H1 (cell line): ENCODE measurements around the gene MAP4K1. TPM values are rescaled to one million over a fixed set of nuclear protein-coding genes. Genes with fewer than 3 reads are reported as not detected.

Experiments used
- CTCF ChIA-PET: fragments of 300-600 bp; sonication (Branson Sonifier 250); formaldehyde crosslinking; loops from one replicate; lab custom pipeline; 2021; ENCODE audit not compliant: partially characterized antibody; lab: Charles Lee
- POLR2A ChIA-PET: fragments of 300-600 bp; sonication (Branson Sonifier 250); formaldehyde crosslinking; loops from one replicate; lab custom pipeline; 2021; ENCODE audit warnings: inconsistent platforms; ENCODE audit not compliant: partially characterized antibody; lab: Charles Lee
- DNase-seq, 2 experiments: peaks; one replicate each; pipeline versions ENCODE4 v3.0.0 to v3.0.0-alpha.2; 2010 to 2022; ENCODE audit warnings: low spot score in 2 of 2, low read depth in 1 of 2, mixed read lengths in 1 of 2
- FAIRE-seq: peaks from 2 replicates; lab custom pipeline; 2011; peaks lifted over from hg19 to GRCh38; lab: Jason Lieb, UNC
- H2AFZ ChIP-seq: 2 replicates; pipeline ENCODE4 v1.8.1; 2012; ENCODE audit warnings: low read length, inconsistent platforms
- H2AK5ac ChIP-seq: 2 replicates; pipeline ENCODE4 v1.6.1; 2013; ENCODE audit warnings: low read depth, low read length
- H2BK120ac ChIP-seq: replicated peaks from 2 replicates; pipeline ENCODE3; 2013; ENCODE audit warnings: low read depth, low read length, inconsistent platforms
- H2BK12ac ChIP-seq: 2 replicates; pipeline ENCODE4 v1.6.1; 2013; ENCODE audit warnings: low read depth, low read length
- H2BK15ac ChIP-seq: 2 replicates; pipeline ENCODE4 v1.6.1; 2013; ENCODE audit warnings: low read length
- H2BK20ac ChIP-seq: 2 replicates; pipeline ENCODE4 v1.6.1; 2013; ENCODE audit warnings: low read length
- H2BK5ac ChIP-seq: 2 replicates; pipeline ENCODE4 v1.6.1; 2013; ENCODE audit warnings: low read depth, low read length
- H3K14ac ChIP-seq: 2 replicates; pipeline ENCODE4 v1.6.1; 2013; ENCODE audit warnings: inconsistent platforms; ENCODE audit not compliant: insufficient read length
- H3K18ac ChIP-seq: 2 replicates; pipeline ENCODE4 v1.6.1; 2013; ENCODE audit warnings: low read length; ENCODE audit errors: extremely low read depth
- H3K23ac ChIP-seq: 2 replicates; pipeline ENCODE4 v1.6.1; 2013; ENCODE audit warnings: inconsistent platforms; ENCODE audit not compliant: insufficient read length
- H3K23me2 ChIP-seq: 2 replicates; pipeline ENCODE4 v1.6.1; 2013; ENCODE audit warnings: low read depth, low read length
- H3K27ac ChIP-seq: 2 replicates; pipeline ENCODE4 v1.6.1; 2011; ENCODE audit warnings: low read depth, low read length, inconsistent platforms
- H3K27me3 ChIP-seq, 4 experiments: replicated peaks in 1 of 4; 1 replicate in 1 of 4; 2 replicates in 3 of 4; pipeline versions ENCODE4 v1.6.1 to v1.8.1; 2011 to 2013; ENCODE audit warnings: low read length in 3 of 4, mild to moderate bottlenecking in 3 of 4, inconsistent platforms in 2 of 4, mixed read lengths in 2 of 4, moderate library complexity in 1 of 4; ENCODE audit not compliant: control insufficient read depth in 3 of 4, insufficient read depth in 3 of 4; ENCODE audit errors: extremely low read depth in 1 of 4
- H3K36me3 ChIP-seq, 4 experiments: 2 replicates each; pipeline versions ENCODE4 v1.6.1 to v1.8.1; 2011 to 2013; ENCODE audit warnings: mild to moderate bottlenecking in 4 of 4, low read length in 3 of 4, moderate library complexity in 2 of 4, control low read depth in 1 of 4, inconsistent platforms in 1 of 4; ENCODE audit not compliant: insufficient read depth in 4 of 4, control insufficient read depth in 2 of 4
- H3K4ac ChIP-seq: replicated peaks from 2 replicates; pipeline ENCODE3; 2013; ENCODE audit warnings: low read length, low read depth, mixed read lengths, inconsistent platforms; ENCODE audit not compliant: insufficient read length
- H3K4me1 ChIP-seq, 4 experiments: replicated peaks in 1 of 4; 1 replicate in 1 of 4; 2 replicates in 3 of 4; pipeline versions ENCODE4 v1.6.1 to v1.8.1; 2011 to 2013; ENCODE audit warnings: low read length in 3 of 4, inconsistent platforms in 2 of 4, mixed read lengths in 1 of 4; ENCODE audit not compliant: insufficient read depth in 4 of 4, control insufficient read depth in 3 of 4
- H3K4me2 ChIP-seq, 2 experiments: 2 replicates each; pipeline versions ENCODE4 v1.6.1 to v1.8.1; 2011 to 2013; ENCODE audit warnings: low read depth in 2 of 2, low read length in 2 of 2, control low read depth in 1 of 2, inconsistent platforms in 1 of 2, mild to moderate bottlenecking in 1 of 2; ENCODE audit not compliant: insufficient read depth in 1 of 2
- H3K4me3 ChIP-seq, 4 experiments: fragments of 200-600, 300-600 bp in 1 of 4; sonication (generic), shearing (Covaris generic), sonication (Bioruptor Twin) in 1 of 4; 2 replicates each; pipeline versions ENCODE4 v1.5.1 to v1.8.1; 2011 to 2016; ENCODE audit warnings: low read length in 4 of 4, low read depth in 3 of 4, control low read depth in 2 of 4, inconsistent platforms in 2 of 4, mild to moderate bottlenecking in 2 of 4, mixed read lengths in 1 of 4, moderate library complexity in 1 of 4; ENCODE audit not compliant: insufficient read depth in 2 of 4; ENCODE audit errors: extremely low read depth in 1 of 4
- H3K56ac ChIP-seq: replicated peaks from 2 replicates; pipeline ENCODE3; 2013; ENCODE audit warnings: low read depth, mild to moderate bottlenecking, mixed read lengths, low read length, inconsistent platforms; ENCODE audit not compliant: insufficient read length
- H3K79me1 ChIP-seq: 2 replicates; pipeline ENCODE4 v1.6.1; 2013; ENCODE audit warnings: low read depth, low read length, control low read depth
- H3K79me2 ChIP-seq, 2 experiments: 2 replicates each; pipeline versions ENCODE4 v1.6.1 to v1.8.1; 2012 to 2013; ENCODE audit warnings: low read length in 2 of 2, mild to moderate bottlenecking in 2 of 2, inconsistent platforms in 1 of 2; ENCODE audit not compliant: insufficient read depth in 2 of 2, control insufficient read depth in 1 of 2
- H3K9ac ChIP-seq, 4 experiments: replicated peaks in 1 of 4; 1 replicate in 1 of 4; 2 replicates in 3 of 4; pipeline versions ENCODE4 v1.6.1 to v1.8.1; 2011 to 2013; ENCODE audit warnings: low read depth in 3 of 4, low read length in 3 of 4, control low read depth in 2 of 4, mild to moderate bottlenecking in 2 of 4, moderate library complexity in 2 of 4, inconsistent platforms in 1 of 4; ENCODE audit errors: extremely low read depth in 1 of 4
- H3K9me3 ChIP-seq, 2 experiments: 2 replicates each; pipeline versions ENCODE4 v1.6.1 to v1.8.1; 2012 to 2013; ENCODE audit warnings: mild to moderate bottlenecking in 2 of 2, moderate library complexity in 2 of 2, control low read depth in 1 of 2, inconsistent platforms in 1 of 2, low read depth in 1 of 2, low read length in 1 of 2, mixed read lengths in 1 of 2; ENCODE audit not compliant: insufficient read depth in 2 of 2
- H4K20me1 ChIP-seq, 2 experiments: replicated peaks in 1 of 2; 2 replicates each; pipeline versions ENCODE3 to v1.8.1; 2011 to 2013; ENCODE audit warnings: inconsistent platforms in 2 of 2, low read length in 2 of 2, mild to moderate bottlenecking in 1 of 2; ENCODE audit not compliant: insufficient read depth in 2 of 2, control insufficient read depth in 1 of 2
- H4K5ac ChIP-seq: 2 replicates; pipeline ENCODE4 v1.6.1; 2013; ENCODE audit warnings: low read length, low read depth, mixed read lengths, inconsistent platforms; ENCODE audit not compliant: insufficient read length
- H4K8ac ChIP-seq: 2 replicates; pipeline ENCODE4 v1.8.0; 2013; ENCODE audit warnings: mild to moderate bottlenecking, moderate library complexity, low read length, inconsistent platforms; ENCODE audit not compliant: insufficient read depth; ENCODE audit errors: extremely low read depth
- H4K91ac ChIP-seq: replicated peaks from 2 replicates; pipeline ENCODE3; 2013; ENCODE audit warnings: low read length, mixed read lengths, inconsistent platforms; ENCODE audit not compliant: insufficient read length
- ATF2 ChIP-seq: IDR thresholded peaks from 2 replicates; pipeline ENCODE4 v1.6.1; 2012; ENCODE audit warnings: low read length, inconsistent platforms
- CBX5 ChIP-seq: fragments of 300-800, 300-1000 bp; sonication (generic); IDR thresholded peaks from 2 replicates; pipeline ENCODE4 v1.7.1; 2016; ENCODE audit warnings: antibody characterized with exemption, low read length, low read depth
- RAD21 ChIP-seq, 2 experiments: IDR thresholded peaks in 1 of 2; conservative IDR thresholded peaks in 1 of 2; 2 replicates each; pipeline ENCODE4 v1.6.1; 2011; ENCODE audit warnings: low read depth in 2 of 2, low read length in 2 of 2, improper control_type of control experiment in 1 of 2, inconsistent platforms in 1 of 2, mild to moderate bottlenecking in 1 of 2, moderate library complexity in 1 of 2
- SP4 ChIP-seq: IDR thresholded peaks from 2 replicates; pipeline ENCODE4 v1.6.1; 2012; ENCODE audit warnings: low read length, inconsistent platforms
- WGBS, 2 experiments: shearing (Covaris generic) in 1 of 2; methylation state at CpG; one replicate each; pipeline versions ENCODE4 v1.1.6 to v1.1.7; 2013 to 2015; ENCODE audit warnings: low lambda C conversion rate in 2 of 2, mixed read lengths in 2 of 2, inconsistent platforms in 1 of 2, low coverage in 1 of 2, missing lambda C conversion rate in 1 of 2; ENCODE audit not compliant: insufficient replicate concordance in 2 of 2, insufficient coverage in 1 of 2, insufficient read length in 1 of 2; ENCODE audit errors: extremely low coverage in 1 of 2, missing lambda C conversion rate in 1 of 2; 5-methylcytosine and 5-hydroxymethylcytosine counted together
- polyA plus RNA-seq, 7 experiments: library from polyadenylated mRNA; depleted of rRNA in 3 of 7; stranded (reverse) in 5 of 7; unstranded in 2 of 7; fragments of >200 nt in 5 of 7; fragments of 200-250 nt in 2 of 7; gene quantifications; 1 replicate in 5 of 7; 2 replicates in 1 of 7; 4 replicates in 1 of 7; pipeline versions ENCODE4 v1.2.1 to v1.2.3, GENCODE V29; 2011 to 2013; ENCODE audit warnings: missing spikeins in 2 of 7, mixed read lengths in 2 of 7
- total RNA-seq: library from RNA; stranded (reverse); fragmentation: NEBNext Ultra II Directional; extraction: Animal tissue kit (Norgen Biotek cat#: 25700); gene quantifications from 2 replicates; pipeline ENCODE4 v1.2.1, GENCODE V29; 2021

Gene MAP4K1
- total and polyA plus RNA-seq, 2 of the 8 experiments (the other 6 are each of a cell fraction or from before 2014, with no cell fraction given): 9.0 to 10.4 TPM

- no peak overlapping the region for H2BK20ac ChIP-seq
- H4K91ac ChIP-seq: no peak overlapping the region
- no peaks in the 10 kb centered on the region for H4K20me1 ChIP-seq
- H2BK12ac ChIP-seq: no peak overlapping the region
- no peak overlapping the region for H4K5ac ChIP-seq
- H3K36me3 ChIP-seq: peaks cover 0 to 6% (median 2%) of the 10 kb centered on the region in 4 experiments; a peak in 2 of 8 replicates
- DNase-seq: no peak
- POLR2A ChIA-PET: interaction anchor here (0.6 kb wide), 1 partner anchor 19 kb away, joined by 3 read pairs; no protein-coding TSS in a partner anchor
- no peak overlapping the region for H2AFZ ChIP-seq
- H3K9me3 ChIP-seq: no peaks in the 10 kb centered on the region
- no peak overlapping the region for H2AK5ac ChIP-seq
- no peak for FAIRE-seq
- no peak overlapping the region for H3K56ac ChIP-seq
- H3K4me1 ChIP-seq: no peaks in the 10 kb centered on the region
- no peak overlapping the region for H3K4me3 ChIP-seq
- no peak overlapping the region for H2BK5ac ChIP-seq
- no peak overlapping the region for H2BK120ac ChIP-seq
- H3K23ac ChIP-seq: no peak overlapping the region
- H3K14ac ChIP-seq: no peak overlapping the region
- H3K4me2 ChIP-seq: no peak overlapping the region
- H3K27me3 ChIP-seq: no peaks in the 10 kb centered on the region; a peak in 1 of 7 replicates
- CTCF ChIA-PET: no interaction called here
- no peak overlapping the region for H3K27ac ChIP-seq
- no peak overlapping the region for H4K8ac ChIP-seq
- no peaks in the 10 kb centered on the region for H3K79me2 ChIP-seq
- H3K79me1 ChIP-seq: no peaks in the 10 kb centered on the region
- H2BK15ac ChIP-seq: no peak overlapping the region
- no peak overlapping the region for H3K18ac ChIP-seq
- WGBS, 2 experiments: 78% methylated on average over 3 of the region's 3 CpGs; no CpG with 5 or more reads in 1 of the 2 experiments
- no peak overlapping the region for H3K9ac ChIP-seq
- H3K23me2 ChIP-seq: no peaks in the 10 kb centered on the region
- no peak overlapping the region for H3K4ac ChIP-seq
- TF ChIP-seq SP4: no peak
- no peak for TF ChIP-seq RAD21 (IDR thresholded peaks at IDR 0.05 in 1 of 2, conservative IDR thresholded peaks at IDR 0.05 in 1 of 2; ENCODE audit: low read depth in 2 of 2, low read length in 2 of 2)
- TF ChIP-seq ATF2: no peak
- no peak for TF ChIP-seq CBX5
These were observed 67.4 kb downstream of the MAP4K1 start for GRCh38 chr19:38550376-38550775.
